ENCODE data around the gene HGF. TPM values are rescaled to one million over a fixed set of nuclear protein-coding genes. Genes with fewer than 3 reads are reported as not detected.

Gene HGF
- total RNA-seq, 1 experiment from 2014 or later: not detected

DNA sequence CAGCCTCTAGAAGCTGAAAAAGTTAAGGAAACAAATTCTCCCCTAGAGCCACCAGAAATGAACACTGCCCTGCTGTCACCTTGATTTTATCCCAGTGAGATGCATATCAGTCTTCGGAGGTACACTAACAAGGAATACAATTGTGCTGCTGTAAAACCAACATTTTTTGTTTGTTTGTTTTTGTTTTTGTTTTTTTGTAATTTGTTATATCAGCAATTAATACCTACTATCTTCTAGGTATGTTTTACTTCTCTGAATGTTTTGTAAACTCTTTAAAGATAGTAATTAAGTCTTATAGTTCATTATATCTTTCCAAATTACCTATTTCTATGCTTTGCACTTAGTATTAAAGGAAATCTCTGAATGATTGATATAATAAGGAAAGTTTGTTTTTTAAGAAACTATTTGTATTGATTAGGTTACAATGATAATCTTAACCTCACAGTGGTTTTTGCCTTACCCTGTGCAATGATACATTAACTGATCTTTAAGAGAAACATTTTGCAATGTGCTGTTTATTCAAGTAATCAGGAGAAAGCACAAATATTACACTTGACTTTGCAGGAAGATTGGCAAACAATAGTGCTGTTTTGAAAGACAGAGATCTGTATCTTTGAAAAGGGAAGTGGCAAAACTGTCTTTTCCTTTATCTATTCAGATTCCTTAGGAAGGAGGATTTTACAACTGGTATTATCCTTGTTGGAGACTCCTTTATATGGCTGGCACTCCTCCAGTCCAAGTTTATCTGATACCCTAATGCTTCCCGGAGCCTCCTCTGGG, 11.3 kb upstream of the HGF start:
- Histone ChIP-seq H3K9me2 (replicated peaks; ENCODE audit: insufficient read depth, low read length) (no peaks in the 10 kb centered on the region), H3K36me3 (ENCODE audit: insufficient read depth, low read length) (no peaks in the 10 kb centered on the region), H3K4me3 (ENCODE audit: low read length) (no peak overlapping the region), H3K9me3 (ENCODE audit: low read length) (peaks cover 12% of the 10 kb centered on the region), H3K4me2 (ENCODE audit: low read depth, low read length, poor library complexity, severe bottlenecking) (no peak overlapping the region), H3K9ac (ENCODE audit: low read length) (no peak overlapping the region), H4K20me1 (ENCODE audit: insufficient read depth, low read depth, low read length) (no peaks in the 10 kb centered on the region), H3K27me3 (ENCODE audit: low read length) (no peaks in the 10 kb centered on the region), H3K27ac (ENCODE audit: low read length) (no peak overlapping the region), H2AFZ (ENCODE audit: low read length) (no peak overlapping the region), H3K79me2 (ENCODE audit: low read length) (no peaks in the 10 kb centered on the region), H3K4me1 (ENCODE audit: low read length) (no peaks in the 10 kb centered on the region)
- no peak for DNase-seq

GRCh38 chr7:81779706-81780105, 9.9 kb upstream of the HGF start:
- Histone ChIP-seq H3K9me2 (replicated peaks; ENCODE audit: insufficient read depth, low read length) (no peaks in the 10 kb centered on the region), H3K4me2 (ENCODE audit: low read depth, low read length, poor library complexity, severe bottlenecking) (no peak overlapping the region), H3K79me2 (ENCODE audit: low read length) (no peaks in the 10 kb centered on the region), H4K20me1 (ENCODE audit: insufficient read depth, low read depth, low read length) (no peaks in the 10 kb centered on the region), H3K9me3 (ENCODE audit: low read length) (peaks cover 13% of the 10 kb centered on the region), H3K4me1 (ENCODE audit: low read length) (no peaks in the 10 kb centered on the region), H3K4me3 (ENCODE audit: low read length) (no peak overlapping the region), H3K36me3 (ENCODE audit: insufficient read depth, low read length) (no peaks in the 10 kb centered on the region), H2AFZ (ENCODE audit: low read length) (no peak overlapping the region), H3K27me3 (ENCODE audit: low read length) (no peaks in the 10 kb centered on the region), H3K9ac (ENCODE audit: low read length) (no peak overlapping the region), H3K27ac (ENCODE audit: low read length) (no peak overlapping the region)
- no peak for DNase-seq

GRCh38 chr7:81777697-81778096, 7.8 kb upstream of the HGF start:
- Histone ChIP-seq H3K79me2 (ENCODE audit: low read length) (no peaks in the 10 kb centered on the region), H3K4me1 (ENCODE audit: low read length) (no peaks in the 10 kb centered on the region), H3K4me3 (ENCODE audit: low read length) (no peak overlapping the region), H3K4me2 (ENCODE audit: low read depth, low read length, poor library complexity, severe bottlenecking) (no peak overlapping the region), H3K27ac (ENCODE audit: low read length) (no peak overlapping the region), H3K9me2 (replicated peaks; ENCODE audit: insufficient read depth, low read length) (no peaks in the 10 kb centered on the region), H3K9ac (ENCODE audit: low read length) (no peak overlapping the region), H4K20me1 (ENCODE audit: insufficient read depth, low read depth, low read length) (no peaks in the 10 kb centered on the region), H3K9me3 (ENCODE audit: low read length) (peaks cover 18% of the 10 kb centered on the region), H2AFZ (ENCODE audit: low read length) (no peak overlapping the region), H3K27me3 (ENCODE audit: low read length) (no peaks in the 10 kb centered on the region), H3K36me3 (ENCODE audit: insufficient read depth, low read length) (no peaks in the 10 kb centered on the region)
- no peak for DNase-seq

GRCh38 chr7:81776948-81777630, 7.2 kb upstream of the HGF start:
- no peak overlapping the region for H3K27ac ChIP-seq (ENCODE audit: low read length)
- DNase-seq: no peak

GRCh38 chr7:81776161-81776560, 6.3 kb upstream of the HGF start:
- H3K4me1 ChIP-seq (ENCODE audit: low read length): no peaks in the 10 kb centered on the region
- H3K36me3 ChIP-seq (ENCODE audit: insufficient read depth, low read length): no peaks in the 10 kb centered on the region
- no peak overlapping the region for H3K4me3 ChIP-seq (ENCODE audit: low read length)
- DNase-seq: no peak
- no peak overlapping the region for H3K27ac ChIP-seq (ENCODE audit: low read length)
- no peak overlapping the region for H3K4me2 ChIP-seq (ENCODE audit: low read depth, low read length, poor library complexity, severe bottlenecking)
- no peaks in the 10 kb centered on the region for H3K9me2 ChIP-seq (replicated peaks; ENCODE audit: insufficient read depth, low read length)
- peaks cover 22% of the 10 kb centered on the region for H3K9me3 ChIP-seq (ENCODE audit: low read length)
- no peak overlapping the region for H3K9ac ChIP-seq (ENCODE audit: low read length)
- no peaks in the 10 kb centered on the region for H3K79me2 ChIP-seq (ENCODE audit: low read length)
- H2AFZ ChIP-seq (ENCODE audit: low read length): no peak overlapping the region
- H4K20me1 ChIP-seq (ENCODE audit: insufficient read depth, low read depth, low read length): no peaks in the 10 kb centered on the region
- no peaks in the 10 kb centered on the region for H3K27me3 ChIP-seq (ENCODE audit: low read length)

More at GRCh38 chr7:81776948-81777630, 7.2 kb upstream of the HGF start:
- Histone ChIP-seq H3K4me2 (ENCODE audit: low read depth, low read length, poor library complexity, severe bottlenecking) (no peak overlapping the region), H3K9me3 (ENCODE audit: low read length) (peaks cover 22% of the 10 kb centered on the region), H3K4me3 (ENCODE audit: low read length) (no peak overlapping the region), H3K4me1 (ENCODE audit: low read length) (no peaks in the 10 kb centered on the region), H3K79me2 (ENCODE audit: low read length) (no peaks in the 10 kb centered on the region), H4K20me1 (ENCODE audit: insufficient read depth, low read depth, low read length) (no peaks in the 10 kb centered on the region), H3K9ac (ENCODE audit: low read length) (no peak overlapping the region), H3K9me2 (replicated peaks; ENCODE audit: insufficient read depth, low read length) (no peaks in the 10 kb centered on the region), H3K27me3 (ENCODE audit: low read length) (no peaks in the 10 kb centered on the region), H2AFZ (ENCODE audit: low read length) (no peak overlapping the region), H3K36me3 (ENCODE audit: insufficient read depth, low read length) (no peaks in the 10 kb centered on the region)

GRCh38 chr7:81775560-81775959, 5.7 kb upstream of the HGF start:
- no peaks in the 10 kb centered on the region for H3K27me3 ChIP-seq (ENCODE audit: low read length)
- no peak for DNase-seq
- no peaks in the 10 kb centered on the region for H4K20me1 ChIP-seq (ENCODE audit: insufficient read depth, low read depth, low read length)
- H3K27ac ChIP-seq (ENCODE audit: low read length): no peak overlapping the region
- H3K36me3 ChIP-seq (ENCODE audit: insufficient read depth, low read length): no peaks in the 10 kb centered on the region
- no peak overlapping the region for H3K9ac ChIP-seq (ENCODE audit: low read length)
- H3K4me2 ChIP-seq (ENCODE audit: low read depth, low read length, poor library complexity, severe bottlenecking): no peak overlapping the region
- H3K9me3 ChIP-seq (ENCODE audit: low read length): peaks cover 26% of the 10 kb centered on the region
- no peaks in the 10 kb centered on the region for H3K4me1 ChIP-seq (ENCODE audit: low read length)
- no peaks in the 10 kb centered on the region for H3K79me2 ChIP-seq (ENCODE audit: low read length)
- H2AFZ ChIP-seq (ENCODE audit: low read length): no peak overlapping the region
- no peaks in the 10 kb centered on the region for H3K9me2 ChIP-seq (replicated peaks; ENCODE audit: insufficient read depth, low read length)
- H3K4me3 ChIP-seq (ENCODE audit: low read length): no peak overlapping the region

DNA sequence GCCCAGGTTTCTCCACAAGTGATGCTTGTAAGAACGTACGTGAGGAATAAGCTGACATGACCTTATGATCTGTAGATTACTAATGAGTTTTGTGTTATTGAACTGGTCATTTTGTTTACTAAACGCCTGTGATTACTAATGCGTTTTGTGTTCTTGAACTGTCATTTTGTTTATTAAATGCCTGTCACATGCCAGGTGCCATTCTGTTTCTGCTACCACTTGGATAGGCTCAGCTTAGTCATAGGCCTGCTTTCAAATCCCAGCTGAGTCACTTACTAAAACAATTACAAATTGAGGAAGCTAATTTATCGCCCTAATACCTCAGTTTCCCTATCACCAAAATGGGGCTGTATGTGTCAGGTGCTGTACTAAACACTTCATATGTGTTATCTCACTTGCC, 4.7 kb upstream of the HGF start:
- Histone ChIP-seq H3K27me3 (ENCODE audit: low read length) (no peaks in the 10 kb centered on the region), H3K9ac (ENCODE audit: low read length) (no peak overlapping the region), H3K9me2 (replicated peaks; ENCODE audit: insufficient read depth, low read length) (no peaks in the 10 kb centered on the region), H3K36me3 (ENCODE audit: insufficient read depth, low read length) (no peaks in the 10 kb centered on the region), H3K79me2 (ENCODE audit: low read length) (no peaks in the 10 kb centered on the region), H3K27ac (ENCODE audit: low read length) (no peak overlapping the region), H3K9me3 (ENCODE audit: low read length) (peaks cover 26% of the 10 kb centered on the region), H3K4me2 (ENCODE audit: low read depth, low read length, poor library complexity, severe bottlenecking) (no peak overlapping the region), H4K20me1 (ENCODE audit: insufficient read depth, low read depth, low read length) (no peaks in the 10 kb centered on the region), H3K4me1 (ENCODE audit: low read length) (no peaks in the 10 kb centered on the region), H2AFZ (ENCODE audit: low read length) (no peak overlapping the region), H3K4me3 (ENCODE audit: low read length) (no peak overlapping the region)
- no peak for DNase-seq

DNA sequence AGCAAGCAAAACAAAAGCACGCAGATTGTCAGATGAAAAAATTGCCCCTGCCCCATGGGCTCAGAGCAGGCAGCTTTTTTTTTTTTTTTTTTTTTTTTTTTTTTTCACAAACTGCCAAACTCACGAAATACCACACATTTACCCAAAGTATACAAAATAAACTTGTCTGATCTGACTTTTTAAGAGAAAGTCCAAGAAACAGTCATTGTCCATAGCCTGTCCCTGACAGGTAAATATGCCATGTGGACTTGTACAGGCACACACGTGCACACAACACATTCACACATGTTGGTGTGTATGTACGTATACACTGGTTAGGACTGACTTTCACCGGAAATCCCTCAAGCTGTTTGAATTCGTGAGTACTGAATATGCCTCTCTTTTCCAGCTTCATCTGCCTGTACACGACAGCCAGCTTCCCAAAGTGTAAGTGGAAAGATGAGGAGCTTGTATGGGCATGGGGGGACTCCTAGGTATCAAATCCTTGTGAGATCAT, 929 bp upstream of the HGF start:
- DNase-seq: no peak
- H3K4me2 ChIP-seq (ENCODE audit: low read depth, low read length, poor library complexity, severe bottlenecking): no peak overlapping the region

More for the DNA sequence above, 929 bp upstream of the HGF start:
- peaks cover 25% of the 10 kb centered on the region for H3K9me3 ChIP-seq (ENCODE audit: low read length)
- no peak overlapping the region for H2AFZ ChIP-seq (ENCODE audit: low read length)
- H4K20me1 ChIP-seq (ENCODE audit: insufficient read depth, low read depth, low read length): no peaks in the 10 kb centered on the region
- no peak overlapping the region for H3K9ac ChIP-seq (ENCODE audit: low read length)
- no peak overlapping the region for H3K27ac ChIP-seq (ENCODE audit: low read length)
- no peaks in the 10 kb centered on the region for H3K4me1 ChIP-seq (ENCODE audit: low read length)
- H3K27me3 ChIP-seq (ENCODE audit: low read length): no peaks in the 10 kb centered on the region
- H3K79me2 ChIP-seq (ENCODE audit: low read length): no peaks in the 10 kb centered on the region
- H3K9me2 ChIP-seq (replicated peaks; ENCODE audit: insufficient read depth, low read length): no peaks in the 10 kb centered on the region
- H3K36me3 ChIP-seq (ENCODE audit: insufficient read depth, low read length): no peaks in the 10 kb centered on the region
- no peak overlapping the region for H3K4me3 ChIP-seq (ENCODE audit: low read length)
